NCI-H2227 treated with DMSO at 0.1 percent for 48 hours (cell line): ENCODE results near the gene FHIT.

ENCODE experiments used
- DNase-seq: peaks from one replicate; lab custom pipeline; 2025; lab: John Stamatoyannopoulos, UW

Gene FHIT

GRCh38 chr3:60399861-60400845 lies 851.1 kb downstream of the FHIT start:
- no peak for DNase-seq

- peak; percentile 40 for DNase-seq
Measured at GRCh38 chr3:60399292-60399691, 852.0 kb downstream of the FHIT start.

- DNase-seq: no peak
Measured at GRCh38 chr3:60395173-60395762, 856.0 kb downstream of the FHIT start.

- DNase-seq: no peak
Measured at GRCh38 chr3:60393946-60394345, 857.3 kb downstream of the FHIT start.

- DNase-seq: no peak
Measured at GRCh38 chr3:60392501-60392900, 858.8 kb downstream of the FHIT start.

GRCh38 chr3:60391292-60391691 lies 860.0 kb downstream of the FHIT start:
- DNase-seq: no peak

- DNase-seq: no peak
Measured at GRCh38 chr3:60388731-60389130, 862.5 kb downstream of the FHIT start.

- DNase-seq: no peak
Measured at GRCh38 chr3:60386306-60386705, 864.9 kb downstream of the FHIT start.

- DNase-seq: no peak
Measured at GRCh38 chr3:60384341-60384740, 866.9 kb downstream of the FHIT start.

- DNase-seq: no peak
Measured at GRCh38 chr3:60383345-60383744, 867.9 kb downstream of the FHIT start.

GRCh38 chr3:60366486-60366885 lies 884.8 kb downstream of the FHIT start:
- no peak for DNase-seq

GRCh38 chr3:60365360-60365759 lies 885.9 kb downstream of the FHIT start:
- no peak for DNase-seq

GRCh38 chr3:60364475-60364874 lies 886.8 kb downstream of the FHIT start:
- DNase-seq: no peak

- DNase-seq: no peak
Measured at GRCh38 chr3:60363817-60364216, 887.4 kb downstream of the FHIT start.

GRCh38 chr3:60355825-60356224 lies 895.4 kb downstream of the FHIT start:
- no peak for DNase-seq

GRCh38 chr3:60351481-60351880 lies 899.8 kb downstream of the FHIT start:
- DNase-seq: no peak

- DNase-seq: no peak
Measured at GRCh38 chr3:60344340-60344739, 906.9 kb downstream of the FHIT start.

GRCh38 chr3:60343831-60344230 lies 907.4 kb downstream of the FHIT start:
- DNase-seq: no peak

- DNase-seq: no peak
Measured at GRCh38 chr3:60339304-60339703, 911.9 kb downstream of the FHIT start.

GRCh38 chr3:60337421-60337820 lies 913.8 kb downstream of the FHIT start:
- no peak for DNase-seq

GRCh38 chr3:60336061-60336460 lies 915.2 kb downstream of the FHIT start:
- DNase-seq: no peak

GRCh38 chr3:60333710-60334109 lies 917.5 kb downstream of the FHIT start:
- DNase-seq: no peak

- DNase-seq: no peak
Measured at GRCh38 chr3:60330107-60330506, 921.1 kb downstream of the FHIT start.
